AG09319 (cell line): Measurements from ENCODE around the gene C1QTNF1.

Source experiments
- DNase-seq: peaks from one replicate; pipeline ENCODE4 v3.0.0-alpha.2; 2010; ENCODE audit warnings: low read depth; ENCODE audit errors: extremely low read depth
- TF ChIP-seq, protein P1 (sequence below): IDR thresholded peaks from 2 replicates; pipeline ENCODE4 v1.5.1; 2011; ENCODE audit warnings: low read depth, mild to moderate bottlenecking, inconsistent platforms, low read length, moderate library complexity

The C1QTNF1 gene

DNA sequence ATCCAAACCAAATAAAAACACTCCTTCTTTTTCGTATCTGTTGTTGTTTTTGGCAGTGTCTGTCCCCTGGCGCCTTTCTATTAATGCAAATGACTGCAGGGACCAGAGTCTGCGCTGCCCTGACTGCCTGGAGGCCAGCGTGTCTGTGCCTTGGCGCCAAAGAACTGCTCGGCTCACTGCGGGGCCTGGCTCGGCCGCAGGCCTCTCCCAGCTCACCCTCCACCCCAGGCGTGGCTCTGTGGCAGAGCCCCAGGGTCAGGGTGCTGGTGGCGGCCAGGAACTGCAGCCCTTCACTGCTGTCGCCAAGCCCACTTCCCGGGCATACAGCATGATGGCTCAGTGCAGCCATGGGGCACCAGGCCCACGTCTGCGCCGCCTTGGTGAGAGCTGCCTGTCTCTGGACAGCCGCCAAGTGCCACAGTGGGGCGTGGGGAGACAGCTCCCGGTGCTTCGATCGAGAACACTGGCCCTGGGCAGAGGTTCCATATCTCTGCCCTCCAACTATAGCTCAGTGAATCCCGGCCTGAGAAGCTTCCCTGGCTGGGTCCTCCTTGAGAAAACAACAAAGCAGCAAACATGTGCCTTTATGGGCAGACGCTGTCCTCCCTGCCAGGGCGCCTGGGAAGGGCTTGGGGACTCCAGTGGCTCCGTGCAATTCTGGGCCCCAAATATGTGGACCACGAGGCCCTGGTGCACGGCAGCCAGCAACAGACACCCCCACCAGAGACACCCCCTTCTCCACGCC, 25.5 kb upstream of the C1QTNF1 start:
- DNase-seq, result no peak
- TF ChIP-seq, protein P1, sequence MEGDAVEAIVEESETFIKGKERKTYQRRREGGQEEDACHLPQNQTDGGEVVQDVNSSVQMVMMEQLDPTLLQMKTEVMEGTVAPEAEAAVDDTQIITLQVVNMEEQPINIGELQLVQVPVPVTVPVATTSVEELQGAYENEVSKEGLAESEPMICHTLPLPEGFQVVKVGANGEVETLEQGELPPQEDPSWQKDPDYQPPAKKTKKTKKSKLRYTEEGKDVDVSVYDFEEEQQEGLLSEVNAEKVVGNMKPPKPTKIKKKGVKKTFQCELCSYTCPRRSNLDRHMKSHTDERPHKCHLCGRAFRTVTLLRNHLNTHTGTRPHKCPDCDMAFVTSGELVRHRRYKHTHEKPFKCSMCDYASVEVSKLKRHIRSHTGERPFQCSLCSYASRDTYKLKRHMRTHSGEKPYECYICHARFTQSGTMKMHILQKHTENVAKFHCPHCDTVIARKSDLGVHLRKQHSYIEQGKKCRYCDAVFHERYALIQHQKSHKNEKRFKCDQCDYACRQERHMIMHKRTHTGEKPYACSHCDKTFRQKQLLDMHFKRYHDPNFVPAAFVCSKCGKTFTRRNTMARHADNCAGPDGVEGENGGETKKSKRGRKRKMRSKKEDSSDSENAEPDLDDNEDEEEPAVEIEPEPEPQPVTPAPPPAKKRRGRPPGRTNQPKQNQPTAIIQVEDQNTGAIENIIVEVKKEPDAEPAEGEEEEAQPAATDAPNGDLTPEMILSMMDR, result no peak

DNA sequence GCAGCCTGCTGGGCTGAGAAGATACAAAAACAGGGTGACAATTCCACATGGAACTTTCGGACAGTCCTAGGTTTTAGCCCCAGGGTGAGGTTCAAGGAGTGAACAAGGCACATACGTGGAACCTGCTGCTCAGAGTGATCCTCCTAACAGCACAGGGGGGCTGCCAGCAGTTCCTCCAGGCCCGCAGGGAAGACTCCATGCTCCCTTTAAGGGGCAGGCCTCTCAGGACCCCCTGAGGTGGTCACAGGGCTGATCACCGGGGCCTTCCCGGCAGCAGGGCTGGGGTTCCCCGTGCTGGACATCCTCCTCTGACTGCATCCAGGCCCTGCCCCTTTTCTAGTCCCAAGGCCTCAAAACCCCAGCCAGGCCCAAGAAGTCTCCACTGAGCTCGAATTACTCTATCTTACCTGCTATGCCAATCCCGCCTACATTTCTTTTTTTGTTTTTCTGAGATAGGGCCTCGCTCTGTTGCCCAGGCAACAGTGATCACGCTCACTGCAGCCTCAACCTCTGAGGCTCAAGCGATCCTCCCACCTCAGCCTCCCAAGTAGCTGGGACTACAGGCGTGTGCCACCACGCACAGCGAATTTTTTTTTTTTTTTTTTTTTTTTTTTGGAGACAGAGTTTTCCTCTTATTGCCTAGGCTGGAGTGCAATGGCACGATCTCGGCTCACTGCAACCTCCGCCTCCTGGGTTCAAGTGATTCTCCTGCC, 24.8 kb upstream of the C1QTNF1 start:
- TF ChIP-seq, protein P1, result no peak

DNA sequence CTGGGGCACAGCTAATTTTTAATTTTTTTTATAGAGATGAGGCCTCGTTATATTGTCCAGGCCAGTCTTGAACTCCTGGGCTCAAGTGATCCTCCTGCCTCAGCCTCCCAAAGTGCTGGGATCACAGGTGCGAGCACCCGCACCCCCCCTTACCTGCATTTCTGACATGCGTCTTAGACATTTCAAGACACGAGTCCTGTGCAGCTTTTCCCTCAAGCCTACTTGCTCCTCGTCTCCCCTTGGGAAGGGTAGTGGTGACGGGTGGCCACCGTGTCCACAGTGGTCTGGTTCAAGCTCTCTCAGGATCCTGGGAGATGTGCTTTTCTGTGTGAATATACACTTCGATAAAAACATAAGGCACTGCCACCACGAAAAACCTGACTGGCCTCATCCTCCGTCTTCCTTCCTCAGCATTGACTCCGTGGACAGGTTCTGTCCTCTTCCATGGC, 24.0 kb upstream of the C1QTNF1 start:
- TF ChIP-seq, protein P1, result no peak
- no peak for DNase-seq

More for the DNA sequence above, 24.8 kb upstream of the C1QTNF1 start:
- no peak for DNase-seq

DNA sequence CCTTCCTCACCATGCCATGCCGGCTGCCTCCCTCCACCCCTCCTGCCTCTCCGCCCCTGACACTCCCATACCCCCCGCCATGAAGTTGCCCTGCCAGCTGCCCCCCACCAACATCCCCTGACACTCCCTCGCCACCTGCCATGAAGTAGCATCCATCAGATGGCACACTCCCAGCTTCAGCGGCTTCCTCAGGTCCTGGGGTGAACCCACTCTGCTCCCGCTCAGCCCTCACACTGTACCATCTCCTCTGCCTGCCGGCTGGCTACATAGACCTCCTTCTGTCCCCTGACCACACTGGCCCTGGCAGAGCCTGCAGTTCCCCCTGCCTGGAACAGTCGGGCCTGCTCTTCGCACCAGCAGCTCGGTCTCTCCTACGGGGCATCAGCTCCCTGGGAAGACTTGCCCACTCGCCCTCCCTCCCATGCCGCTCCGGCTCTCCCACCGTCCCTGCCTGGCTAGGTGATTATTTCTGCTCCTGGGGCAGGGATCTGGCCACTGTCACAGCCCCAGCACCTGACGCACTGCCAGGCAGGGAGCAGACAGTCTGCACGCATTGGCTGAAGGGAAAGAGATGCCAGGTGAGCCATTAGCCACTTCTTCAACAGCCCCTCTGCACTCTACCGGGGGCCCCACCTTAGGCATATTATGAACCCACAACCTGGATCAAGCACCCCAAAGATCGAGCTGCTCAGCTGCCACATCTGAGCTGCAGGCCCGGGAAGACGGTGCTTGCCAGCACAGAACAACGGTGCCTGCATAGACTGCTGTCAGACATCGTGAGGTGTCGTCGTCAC, 23.4 kb upstream of the C1QTNF1 start:
- TF ChIP-seq, protein P1, result no peak
- no peak for DNase-seq

DNA sequence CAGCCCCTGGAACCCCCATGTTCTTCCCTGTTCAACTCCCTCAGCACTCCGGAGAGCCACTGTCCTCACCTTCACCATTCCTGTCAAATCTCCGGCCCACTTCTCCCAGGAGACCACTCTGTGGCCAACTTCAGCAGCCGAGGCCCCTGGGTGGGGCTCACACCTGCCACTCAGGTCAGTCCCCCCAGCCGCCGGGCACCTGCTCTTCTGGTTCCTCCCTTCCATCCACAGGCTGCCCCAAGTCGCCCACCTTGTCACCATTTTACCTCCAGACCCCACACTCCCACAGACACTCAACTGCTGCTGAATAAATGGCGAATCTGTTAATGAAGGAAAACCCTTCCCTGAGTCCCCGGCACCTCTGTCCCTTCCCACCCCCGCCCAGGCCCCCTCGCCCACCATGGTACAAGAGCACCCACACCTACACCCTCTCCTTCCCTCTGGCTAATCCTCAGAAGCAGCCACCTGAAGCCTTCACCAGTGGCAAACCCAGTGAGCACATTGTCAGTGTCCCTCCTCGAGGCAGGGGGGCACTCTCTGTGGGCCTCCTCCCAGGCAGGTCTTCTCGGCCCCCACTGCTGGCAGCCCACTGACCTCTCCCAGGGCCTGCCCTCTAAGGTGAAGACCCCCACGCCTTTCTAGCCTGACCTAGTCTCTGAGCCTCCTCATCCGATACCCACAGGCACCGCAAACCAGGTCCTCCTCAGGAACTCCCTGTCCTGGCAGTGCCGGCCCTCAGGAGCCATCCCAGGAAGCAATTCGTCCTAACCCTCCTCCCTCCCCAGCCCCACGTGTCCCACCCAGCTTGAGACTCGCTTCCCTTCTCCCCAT, 22.6 kb upstream of the C1QTNF1 start:
- DNase-seq, result no peak
- TF ChIP-seq, protein P1, result no peak

DNA sequence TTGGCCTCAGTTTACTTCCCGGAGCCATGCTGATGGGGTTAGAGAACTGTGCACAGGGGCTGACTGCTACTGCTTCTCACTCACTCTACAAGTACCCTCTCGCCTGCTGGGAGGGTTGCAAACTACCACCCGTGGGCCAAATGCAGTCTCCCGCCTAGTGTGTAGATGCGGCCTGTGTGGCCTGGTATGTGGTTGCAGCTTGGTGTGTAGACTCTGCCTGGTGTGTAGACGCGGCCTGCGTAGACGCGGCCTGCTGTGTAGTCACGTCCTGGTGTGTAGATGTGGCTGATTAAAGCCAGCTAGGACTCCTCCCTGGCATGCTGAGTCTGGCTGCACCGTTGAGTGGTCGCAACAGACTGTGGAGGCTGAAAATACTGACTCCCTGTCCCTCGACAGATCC, 21.7 kb upstream of the C1QTNF1 start:
- DNase-seq, result no peak
- TF ChIP-seq, protein P1, result no peak
